ENCODE data around the gene DCAKD.

GRCh38 chr17:44989552-44990138 lies 61.8 kb downstream of the DCAKD start:
- TF ChIP-seq YY1 (IDR thresholded peaks at IDR 0.05; ENCODE audit: insufficient read depth, insufficient read length): no peak
- no peak for TF ChIP-seq ZNF274 (IDR thresholded peaks at IDR 0.05; ENCODE audit: low read depth, low read length)
